K562 (cell line): Measurements from ENCODE around the gene CATSPER3. TPM values are rescaled to one million over a fixed set of nuclear protein-coding genes. Genes with fewer than 3 reads are reported as not detected.

Experiments used
- ATAC-seq: fragments of 200-7000 bp; cut with Tn5 transposase; 3 replicates; pipeline ENCODE4 v1.9.1; 2020; ENCODE audit warnings: moderate library complexity
- BruUV-seq: library from RNA; stranded (reverse); fragments of 400-500 nt; replicated peaks from 2 replicates; lab custom pipeline; 2021; lab: Mats Ljungman, UMichigan
- CTCF ChIA-PET: fragments of 300-600 bp; formaldehyde crosslinking; extraction: SDS; loops from one replicate; lab custom pipeline; 2021; ENCODE audit warnings: low intra/inter-chr PET ratio; lab: Yijun Ruan, JAX
- POLR2A ChIA-PET: fragments of 300-600, 350-650 bp; sonication (Branson Sonifier 250); formaldehyde crosslinking; extraction: SDS; loops from one replicate; lab custom pipeline; 2021; ENCODE audit warnings: antibody characterized with exemption, inconsistent platforms; lab: Yijun Ruan, JAX
- DNase-seq, 4 experiments: peaks; one replicate each; pipeline versions ENCODE4 v3.0.0 to v3.0.0-alpha.2; 2011 to 2018; ENCODE audit warnings: low spot score in 3 of 4, mixed read lengths in 3 of 4; ENCODE audit errors: extremely low read depth in 1 of 4
- FAIRE-seq: peaks from 2 replicates; lab custom pipeline; 2011; peaks lifted over from hg19 to GRCh38; lab: Jason Lieb, UNC
- H2AFZ ChIP-seq: 2 replicates; pipeline ENCODE4 v1.6.0; 2011; ENCODE audit warnings: low read depth, low read length, control low read depth, inconsistent platforms
- H3K27ac ChIP-seq: fragments of 200-600 bp; 3 replicates; pipeline ENCODE4 v1.8.0; 2011; ENCODE audit warnings: low read depth, mild to moderate bottlenecking, control low read depth, inconsistent platforms, low read length, moderate library complexity, mixed read lengths; ENCODE audit errors: extremely low read depth
- H3K27me3 ChIP-seq, 2 experiments: fragments of 300-600 bp in 1 of 2; 2 replicates in 1 of 2; 3 replicates in 1 of 2; pipeline versions ENCODE4 v1.6.0 to v1.8.0; 2011; ENCODE audit warnings: inconsistent platforms in 2 of 2, low read length in 2 of 2, mild to moderate bottlenecking in 1 of 2, mixed read lengths in 1 of 2, moderate library complexity in 1 of 2; ENCODE audit not compliant: control insufficient read depth in 2 of 2, insufficient read depth in 2 of 2
- H3K36me3 ChIP-seq: fragments of 300-600 bp; 3 replicates; pipeline ENCODE4 v1.8.0; 2011; ENCODE audit warnings: mild to moderate bottlenecking, low read length, inconsistent platforms; ENCODE audit not compliant: control insufficient read depth, insufficient read depth
- H3K4me1 ChIP-seq, 2 experiments: fragments of 200-600 bp in 1 of 2; replicated peaks in 1 of 2; 2 replicates in 1 of 2; 3 replicates in 1 of 2; pipeline versions ENCODE4 v1.5.1 to v1.8.0; 2011; ENCODE audit warnings: inconsistent platforms in 2 of 2, low read length in 2 of 2, mild to moderate bottlenecking in 1 of 2, mixed read lengths in 1 of 2, moderate library complexity in 1 of 2; ENCODE audit not compliant: control insufficient read depth in 2 of 2, insufficient read depth in 2 of 2
- H3K4me2 ChIP-seq: 2 replicates; pipeline ENCODE4 v1.6.1; 2011; ENCODE audit warnings: low read length, control low read depth, inconsistent platforms, mixed read lengths; ENCODE audit not compliant: insufficient read depth
- H3K4me3 ChIP-seq: fragments of 200-600 bp; sonication (generic), shearing (Covaris generic); 2 replicates; pipeline ENCODE4 v1.5.1; 2016; ENCODE audit warnings: control low read depth, inconsistent platforms
- H3K79me2 ChIP-seq: fragments of 200-600 bp; 3 replicates; pipeline ENCODE4 v1.8.0; 2011; ENCODE audit warnings: low read length, inconsistent platforms; ENCODE audit not compliant: control insufficient read depth, insufficient read depth
- H3K9ac ChIP-seq, 2 experiments: 2 replicates each; pipeline versions ENCODE4 v1.6.0 to v1.6.1; 2011; ENCODE audit warnings: low read depth in 2 of 2, low read length in 2 of 2, control low read depth in 1 of 2, inconsistent platforms in 1 of 2, mild to moderate bottlenecking in 1 of 2, mixed read lengths in 1 of 2; ENCODE audit not compliant: insufficient read depth in 1 of 2
- H3K9me1 ChIP-seq: one replicate; pipeline ENCODE4 v1.6.0; 2011; ENCODE audit warnings: inconsistent platforms, mild to moderate bottlenecking, low read length, moderate library complexity; ENCODE audit not compliant: control insufficient read depth, insufficient read depth
- H3K9me3 ChIP-seq: replicated peaks from 2 replicates; pipeline ENCODE4 v1.5.1; 2011; ENCODE audit warnings: low read depth, low read length, inconsistent platforms; ENCODE audit not compliant: control insufficient read depth, insufficient read depth
- H4K20me1 ChIP-seq: replicated peaks from 2 replicates; pipeline ENCODE4 v1.6.1; 2011; ENCODE audit warnings: low read length, inconsistent platforms, mixed read lengths; ENCODE audit not compliant: control insufficient read depth, insufficient read depth
- ARID2 ChIP-seq: fragments of 450-650 bp; IDR thresholded peaks from 2 replicates; pipeline ENCODE4 v1.6.1; 2017; ENCODE audit warnings: antibody characterized with exemption, mild to moderate bottlenecking
- BDP1 ChIP-seq: IDR thresholded peaks from 3 replicates; pipeline ENCODE4 v1.6.1; 2011; ENCODE audit not compliant: insufficient read length, insufficient read depth
- BMI1 ChIP-seq: fragments of 150-350 bp; IDR thresholded peaks from 2 replicates; pipeline ENCODE4 v1.6.1; 2014; ENCODE audit warnings: low read length
- CBFA2T2 ChIP-seq: fragments of 450-650 bp; conservative IDR thresholded peaks from 2 replicates; pipeline ENCODE4 v1.6.1; 2017; ENCODE audit warnings: mild to moderate bottlenecking
- CCAR2 ChIP-seq: fragments of 200-400 bp; formaldehyde crosslinking; IDR thresholded peaks from 2 replicates; pipeline ENCODE4 v1.6.1; 2017; ENCODE audit warnings: mild to moderate bottlenecking, low read depth, low read length
- ELF4 ChIP-seq: fragments of 450-650 bp; formaldehyde crosslinking; IDR thresholded peaks from 2 replicates; pipeline ENCODE4 v1.4.0; 2022; ENCODE audit warnings: missing genetic modification characterization
- MEIS2 ChIP-seq: fragments of 450-650 bp; IDR thresholded peaks from 2 replicates; pipeline ENCODE4 v1.6.1; 2014; ENCODE audit warnings: mild to moderate bottlenecking; ENCODE audit not compliant: partially characterized antibody
- NFE2 ChIP-seq: IDR thresholded peaks from 2 replicates; pipeline ENCODE4 v1.6.1; 2014; ENCODE audit warnings: antibody characterized with exemption, low read depth
- PBX2 ChIP-seq, 2 experiments: IDR thresholded peaks in 1 of 2; conservative IDR thresholded peaks in 1 of 2; 2 replicates each; pipeline ENCODE4 v1.6.1; 2016; ENCODE audit warnings: low read depth in 2 of 2, mild to moderate bottlenecking in 1 of 2, missing compliant biosample characterization in 1 of 2, missing genetic modification characterization in 1 of 2, moderate library complexity in 1 of 2
- ZNF282 ChIP-seq: sonication (generic); formaldehyde crosslinking; IDR thresholded peaks from 2 replicates; pipeline ENCODE4 v1.8.1; 2023; ENCODE audit warnings: missing genetic modification reagents
- ZNF316 ChIP-seq: fragments of 450-650 bp; IDR thresholded peaks from 2 replicates; pipeline ENCODE4 v1.6.1; 2016
- ZNF644 ChIP-seq: fragments of 200-800 bp; sonication (Bioruptor generic); IDR thresholded peaks from 2 replicates; pipeline ENCODE4 v1.6.1; 2016; ENCODE audit warnings: low read depth, missing genetic modification characterization, missing compliant biosample characterization
- WGBS: fragments of 100-300 bp; shearing (Covaris generic); methylation state at CpG from one replicate; pipeline ENCODE4 v1.1.6; 2016; ENCODE audit warnings: low coverage, mixed read lengths; ENCODE audit not compliant: insufficient coverage; ENCODE audit errors: missing lambda C conversion rate; 5-methylcytosine and 5-hydroxymethylcytosine counted together
- in situ Hi-C: fragments of 300-500 bp; cut with MboI; formaldehyde crosslinking; loops from 4 replicates; pipeline ENCODE4 v1.15.0; 2018; ENCODE audit warnings: inconsistent platforms, mixed read lengths
- intact Hi-C: fragments of 100-400 bp; cut with micrococcal nuclease; formaldehyde crosslinking; loops from 2 replicates; pipeline ENCODE4 v1.14.2; 2022
- polyA plus RNA-seq, 8 experiments: library from polyadenylated mRNA; depleted of rRNA in 4 of 8; stranded (reverse) in 5 of 8; unstranded in 3 of 8; fragments of >200 nt; fragmentation: Nextera tagmentation in 2 of 8; fragmentation: Illumina TruSeq in 1 of 8; extraction: Ambion mirVana in 2 of 8; extraction: Trizol in 1 of 8; gene quantifications; 2 replicates each; pipeline versions ENCODE4 v1.2.1 to v1.2.3, GENCODE V29; 2011 to 2014; ENCODE audit warnings: inconsistent platforms in 1 of 8, missing spikeins in 1 of 8
- total RNA-seq, 7 experiments: library from RNA; depleted of rRNA in 6 of 7; stranded (reverse); fragments of >200 nt in 6 of 7; fragmentation: Illumina TruSeq in 2 of 7; extraction: Trizol in 2 of 7; gene quantifications; 2 replicates each; pipeline versions ENCODE4 v1.2.1 to v1.2.3, GENCODE V29; 2011 to 2021; ENCODE audit warnings: low replicate concordance in 1 of 7

The CATSPER3 gene
- total and polyA plus RNA-seq, 9 of the 15 experiments (the other 6 are each of a cell fraction or from before 2014, with no cell fraction given): 0.14 to 1.5 (median 0.49) TPM

- Histone ChIP-seq H3K4me3 (no peak overlapping the region), H3K36me3 (peaks cover 13% of the 10 kb centered on the region; the same call in 2 of the 3 replicates), H3K9me1 (no peaks in the 10 kb centered on the region), H3K9ac (no peak overlapping the region), H3K79me2 (no peaks in the 10 kb centered on the region), H4K20me1 (no peaks in the 10 kb centered on the region), H3K4me2 (no peak overlapping the region), H3K4me1 (no peaks in the 10 kb centered on the region), H3K27ac (no peak overlapping the region), H3K9me3 (no peaks in the 10 kb centered on the region), H3K27me3 (no peaks in the 10 kb centered on the region), H2AFZ (no peak overlapping the region)
- TF ChIP-seq PBX2 (CRISPR knock-in tag; IDR thresholded peaks at IDR 0.05; ENCODE audit: low read depth) (no peak), PBX2 (tag; conservative IDR thresholded peaks at IDR 0.05; ENCODE audit: low read depth) (no peak), ZNF316 (no peak), MEIS2 (no peak), CBFA2T2 (no peak), ELF4 (CRISPR knock-in tag) (no peak), BDP1 (no peak), NFE2 (no peak), ZNF644 (no peak), ARID2 (no peak), ZNF282 (no peak), BMI1 (no peak), CCAR2 (no peak)
- in situ Hi-C loops (no loop called here), intact Hi-C loops (no loop called here)
- WGBS: 91% methylated on average over 3 of the region's 3 CpGs
- FAIRE-seq (peak; percentile 52), ATAC-seq (no peak), DNase-seq (no peak)
- BruUV-seq: no TSS peak
- CTCF ChIA-PET: no interaction called here
- POLR2A ChIA-PET: interaction anchor here (1.2 to 1.5 kb wide), 2 partner anchors 10 to 12 kb away, joined by 3 to 4 read pairs; no protein-coding TSS in a partner anchor
Measured at GRCh38 chr5:134965271-134965825, 2.4 kb upstream of the CATSPER3 start.
